Measurements from ENCODE around the gene SEM1. TPM values are rescaled to one million over a fixed set of nuclear protein-coding genes. Genes with fewer than 3 reads are reported as not detected.
"Not testable (repeated sequence)": the region's sequence is repeated elsewhere in the genome, so short reads cannot be mapped to it uniquely, and the experiment has no call there.

SEM1 gene
- total RNA-seq, 1 experiment from 2014 or later = 110 TPM

DNA sequence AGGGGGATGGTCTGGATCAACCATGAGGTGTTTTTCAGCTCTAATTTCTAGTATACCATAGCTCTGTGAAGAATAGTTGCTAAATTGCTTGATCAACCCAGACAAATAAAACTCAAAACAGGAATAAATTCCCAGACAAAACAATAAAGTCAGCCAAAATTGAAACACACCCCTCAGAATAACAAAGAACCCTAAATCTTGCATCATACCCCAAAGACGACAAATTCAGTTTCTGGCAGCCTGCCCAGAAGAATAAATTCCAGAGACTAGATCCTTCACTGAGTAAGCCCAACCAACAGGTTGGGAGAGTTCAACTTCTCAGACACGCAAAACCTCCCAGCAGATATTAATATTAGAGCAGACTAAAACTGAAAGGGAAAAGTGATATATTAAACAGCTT, 11.2 kb upstream of the SEM1 start:
- no peak overlapping the region for H3K27ac ChIP-seq
- DNase-seq (ENCODE audit: low read depth in 1 of 2, low spot score in 2 of 2) = no peak
- no peak overlapping the region for H3K4me3 ChIP-seq
- H3K27me3 ChIP-seq (replicated peaks) = no peaks in the 10 kb centered on the region; the same call in 1 of the 2 replicates
- no peaks in the 10 kb centered on the region for H3K36me3 ChIP-seq
- no peaks in the 10 kb centered on the region for H3K4me1 ChIP-seq (replicated peaks)
- no peaks in the 10 kb centered on the region for H3K9me3 ChIP-seq (replicated peaks)

DNA sequence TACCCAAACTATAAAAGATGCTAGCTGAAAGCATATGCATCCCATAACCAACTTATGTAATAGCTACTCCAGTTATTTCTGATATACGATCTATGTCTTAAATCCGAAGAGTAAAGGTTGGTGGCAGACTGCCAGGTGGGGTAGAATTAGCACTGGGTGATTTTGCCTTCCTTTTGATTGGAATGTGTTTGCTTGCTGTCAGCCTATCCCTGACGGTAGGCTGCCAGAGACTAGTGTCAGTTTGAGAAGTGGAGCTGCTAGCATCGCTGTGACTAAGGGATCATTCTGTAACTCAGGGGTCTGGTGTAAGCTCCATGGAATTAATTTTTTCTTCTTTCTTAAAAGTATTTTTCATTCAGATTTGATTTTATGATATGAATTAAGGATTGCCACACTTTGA, 9.5 kb upstream of the SEM1 start:
- Histone ChIP-seq H3K27ac (no peak overlapping the region), H3K4me1 (replicated peaks) (no peaks in the 10 kb centered on the region), H3K27me3 (replicated peaks) (no peaks in the 10 kb centered on the region; the same call in 1 of the 2 replicates), H3K36me3 (no peaks in the 10 kb centered on the region), H3K9me3 (replicated peaks) (no peaks in the 10 kb centered on the region), H3K4me3 (no peak overlapping the region)
- no peak for DNase-seq (ENCODE audit: low read depth in 1 of 2, low spot score in 2 of 2)

DNA sequence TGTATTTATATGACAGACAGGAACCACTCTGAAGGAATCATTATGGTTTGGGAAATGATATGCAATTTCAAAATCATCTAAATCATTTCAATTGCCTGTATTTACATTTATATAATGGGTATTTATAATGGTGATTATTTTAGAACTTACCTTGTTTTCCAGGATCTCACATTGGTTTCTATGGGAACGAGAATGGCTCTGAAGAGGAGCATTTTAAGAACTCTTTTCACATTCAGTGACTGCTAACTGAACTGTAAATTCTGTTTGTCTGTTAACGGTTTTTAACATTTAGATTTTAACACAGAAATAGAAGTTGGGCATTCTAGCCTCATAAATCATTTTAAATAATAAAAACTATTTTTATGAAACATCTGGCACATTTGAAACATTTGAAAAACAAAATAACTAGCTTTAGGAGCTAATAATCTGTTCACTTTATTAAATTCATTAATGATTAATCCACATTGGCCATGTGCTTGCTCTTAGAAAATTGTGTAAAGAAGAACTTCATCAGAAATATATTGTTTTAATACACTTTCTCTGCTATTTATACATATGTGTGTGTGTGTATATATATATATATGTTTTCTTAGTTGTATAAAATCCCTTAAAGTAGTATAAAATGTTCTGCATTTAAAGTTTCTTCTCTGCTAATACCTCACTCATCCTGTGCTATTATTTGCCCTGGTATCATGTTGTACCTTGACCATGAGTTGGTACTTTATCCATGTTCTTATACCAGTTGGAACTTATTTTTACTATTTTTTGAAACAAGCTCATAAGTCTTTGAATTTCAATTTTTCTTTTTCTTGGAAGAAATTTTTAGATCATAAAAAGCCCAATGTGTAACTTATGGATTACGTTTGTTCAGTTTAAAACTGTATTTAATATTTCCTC, 8.7 kb upstream of the SEM1 start:
- Histone ChIP-seq H3K4me3 (no peak overlapping the region), H3K9me3 (replicated peaks) (no peaks in the 10 kb centered on the region), H3K27me3 (replicated peaks) (no peaks in the 10 kb centered on the region; the same call in 1 of the 2 replicates), H3K4me1 (replicated peaks) (no peaks in the 10 kb centered on the region), H3K27ac (no peak overlapping the region), H3K36me3 (no peaks in the 10 kb centered on the region)
- no peak for DNase-seq (ENCODE audit: low read depth in 1 of 2, low spot score in 2 of 2)

DNA sequence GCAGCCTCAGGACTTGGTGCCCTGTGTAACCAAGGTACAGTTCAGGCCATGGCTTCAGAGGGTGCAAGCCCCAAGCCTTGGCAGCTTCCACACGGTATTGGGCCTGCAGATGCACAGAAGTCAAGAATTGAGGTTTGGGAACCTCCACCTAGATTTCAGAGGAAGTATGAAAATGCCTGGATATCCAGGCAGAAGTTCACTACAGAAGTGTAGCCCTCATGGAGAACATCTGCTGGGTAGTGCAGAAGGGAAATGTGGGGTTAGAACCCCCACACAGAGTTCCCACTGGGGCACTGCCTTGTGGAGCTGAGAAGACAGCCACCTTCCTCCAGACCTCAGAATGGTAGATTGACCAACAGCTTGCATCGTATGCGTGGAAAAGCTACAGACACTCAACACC, 3.4 kb upstream of the SEM1 start:
- H3K9me3 ChIP-seq (replicated peaks) = no peaks in the 10 kb centered on the region
- H3K27ac ChIP-seq = no peak overlapping the region
- H3K36me3 ChIP-seq = 0 out of 2 replicates have a peak, but pooled peaks cover 7% of the 10 kb centered on the region
- H3K27me3 ChIP-seq (replicated peaks) = no peaks in the 10 kb centered on the region; the same call in 1 of the 2 replicates
- H3K4me1 ChIP-seq (replicated peaks) = peaks cover 10% of the 10 kb centered on the region
- no peak for DNase-seq (ENCODE audit: low read depth in 1 of 2, low spot score in 2 of 2)
- H3K4me3 ChIP-seq = no peak overlapping the region

DNA sequence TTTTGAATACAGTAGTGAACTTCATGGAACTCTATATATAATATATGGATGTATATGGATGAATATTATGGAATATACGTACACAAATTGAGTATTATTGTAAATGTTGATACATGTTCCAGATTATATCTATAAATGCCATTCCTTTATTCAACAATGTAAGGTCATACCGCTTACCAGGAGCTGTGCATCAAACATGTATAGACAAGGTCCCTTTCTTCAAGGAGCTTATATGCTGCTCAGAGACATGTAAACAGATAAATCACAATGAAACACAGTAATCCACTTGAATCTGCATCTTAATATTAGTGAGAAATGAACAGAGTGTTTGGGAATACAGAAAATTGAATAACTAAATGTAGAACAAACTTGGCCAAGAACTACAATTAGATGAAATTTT, 898 bp upstream of the SEM1 start:
- Histone ChIP-seq H3K36me3 (peaks cover 25% of the 10 kb centered on the region), H3K4me1 (replicated peaks) (peaks cover 16% of the 10 kb centered on the region), H3K9me3 (replicated peaks) (no peaks in the 10 kb centered on the region), H3K27me3 (replicated peaks) (no peaks in the 10 kb centered on the region), H3K4me3 (no peak overlapping the region), H3K27ac (no peak overlapping the region)
- DNase-seq (ENCODE audit: low read depth in 1 of 2, low spot score in 2 of 2) = no peak

DNA sequence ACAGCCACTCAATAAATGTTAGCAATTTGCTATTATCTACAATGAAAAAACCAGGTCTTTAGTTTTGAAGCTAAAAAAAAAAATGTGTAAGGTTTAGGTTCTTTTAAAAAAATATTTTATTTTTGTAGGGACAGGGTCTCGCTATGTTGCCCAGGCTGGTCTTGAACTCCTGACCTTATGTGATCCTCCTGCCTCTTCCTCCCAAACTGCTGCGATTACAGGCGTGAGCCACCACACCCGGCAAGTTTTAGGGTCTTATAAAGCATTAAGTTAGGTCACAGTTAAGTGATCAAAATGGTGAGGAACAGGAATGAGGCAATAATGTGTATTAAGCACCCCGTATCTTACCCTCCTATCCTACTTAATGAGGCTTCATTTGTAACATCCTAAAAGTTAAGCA, 774 bp downstream of the SEM1 start:
- Histone ChIP-seq H3K27me3 (replicated peaks) (no peaks in the 10 kb centered on the region), H3K36me3 (peaks cover 33% of the 10 kb centered on the region), H3K9me3 (replicated peaks) (no peaks in the 10 kb centered on the region), H3K27ac (peak overlapping the region; percentile 91), H3K4me3 (peak overlapping the region; percentile 67), H3K4me1 (replicated peaks) (peaks cover 16% of the 10 kb centered on the region)
- no peak for DNase-seq (ENCODE audit: low read depth in 1 of 2, low spot score in 2 of 2)

DNA sequence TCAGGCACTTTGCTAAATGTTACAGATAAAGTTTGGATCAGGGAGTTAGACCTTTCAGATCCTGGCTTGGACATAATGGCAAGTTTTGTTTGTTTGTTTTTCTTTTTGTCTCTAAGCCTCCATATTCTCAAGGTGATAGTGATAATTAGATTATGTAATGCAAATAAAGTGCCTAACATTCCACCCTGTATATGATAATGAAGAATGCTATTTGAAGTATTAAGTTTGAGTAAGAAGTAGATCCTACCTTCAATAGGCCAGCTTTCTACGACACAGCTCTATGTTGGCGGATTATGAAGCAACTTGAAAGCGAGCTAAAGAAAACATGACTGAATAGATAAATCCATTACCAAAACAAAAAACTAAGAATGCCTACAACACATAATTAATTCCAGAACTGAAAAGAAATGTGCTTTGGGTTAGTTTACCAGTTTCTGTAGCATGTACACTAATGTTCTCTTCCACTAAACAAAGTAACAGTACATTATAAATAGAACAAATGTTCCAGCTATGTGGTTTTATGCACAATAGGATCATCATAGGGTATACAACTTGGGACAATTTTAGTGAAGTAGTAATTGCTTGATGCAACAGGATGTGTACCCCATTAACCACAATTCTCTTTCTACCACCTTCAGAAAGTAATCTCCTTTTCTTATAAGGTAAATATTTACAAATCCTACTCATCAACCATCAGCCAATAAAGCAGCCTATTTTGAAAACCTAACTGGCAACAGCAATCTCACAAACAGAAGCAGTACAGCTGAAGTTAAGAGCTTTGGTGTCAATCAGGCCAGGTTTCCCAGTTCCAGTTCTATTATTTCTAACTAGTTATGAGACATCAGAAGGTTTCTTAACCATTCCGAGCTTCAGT, 1.5 kb downstream of the SEM1 start:
- H3K27ac ChIP-seq = peak overlapping the region; percentile 91

DNA sequence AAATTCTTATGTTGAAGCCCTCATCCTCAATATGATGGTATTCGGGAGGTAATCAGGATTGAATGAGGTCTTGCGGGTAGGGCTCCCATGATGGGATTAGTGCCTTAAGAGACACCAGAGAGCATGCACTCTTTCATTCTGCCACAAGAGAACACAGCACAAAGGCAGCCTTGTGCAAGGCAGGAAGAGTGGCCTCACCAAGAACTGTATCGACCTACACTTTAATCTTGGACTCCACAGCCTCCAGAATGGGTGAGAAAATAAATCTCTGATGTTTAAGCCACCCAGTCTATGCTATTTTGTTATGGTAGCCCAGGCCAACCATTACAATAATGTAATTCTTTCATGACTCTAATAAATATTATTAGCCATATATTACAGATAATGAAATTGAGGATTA, 8.4 kb downstream of the SEM1 start:
- Histone ChIP-seq H3K36me3 (peaks cover 26% of the 10 kb centered on the region), H3K27ac (no peak overlapping the region), H3K27me3 (replicated peaks) (no peaks in the 10 kb centered on the region), H3K9me3 (replicated peaks) (no peaks in the 10 kb centered on the region), H3K4me3 (no peak overlapping the region), H3K4me1 (replicated peaks) (no peaks in the 10 kb centered on the region)
- DNase-seq (ENCODE audit: low read depth in 1 of 2, low spot score in 2 of 2) = no peak

More for the DNA sequence above, 1.5 kb downstream of the SEM1 start:
- peaks cover 16% of the 10 kb centered on the region for H3K4me1 ChIP-seq (replicated peaks)
- peaks cover 33% of the 10 kb centered on the region for H3K36me3 ChIP-seq
- peak overlapping the region; percentile 67 for H3K4me3 ChIP-seq
- H3K9me3 ChIP-seq (replicated peaks) = no peaks in the 10 kb centered on the region
- H3K27me3 ChIP-seq (replicated peaks) = no peaks in the 10 kb centered on the region
- DNase-seq (ENCODE audit: low read depth in 1 of 2, low spot score in 2 of 2) = peak in 1 of 2 experiments; percentile 55

DNA sequence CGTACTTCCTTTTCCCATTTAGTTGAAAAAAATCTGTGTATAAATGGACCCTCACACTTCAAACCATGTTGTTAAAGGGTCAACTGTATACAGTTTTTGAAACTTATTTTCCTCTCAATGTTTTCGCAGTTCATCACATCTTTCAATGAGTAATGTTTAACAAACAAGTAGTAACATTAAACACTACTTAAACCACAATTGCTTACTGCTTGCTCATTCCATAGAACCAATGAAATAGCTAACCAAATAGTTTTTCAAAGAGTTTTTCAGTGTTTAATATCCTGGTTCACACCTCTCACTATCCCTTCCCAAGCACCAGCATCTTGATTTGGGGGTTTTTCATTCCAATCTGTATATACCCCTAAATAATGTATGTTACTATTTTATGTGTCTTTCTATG, 9.1 kb downstream of the SEM1 start:
- no peaks in the 10 kb centered on the region for H3K9me3 ChIP-seq (replicated peaks)
- H3K4me3 ChIP-seq = no peak overlapping the region
- H3K27ac ChIP-seq = no peak overlapping the region
- H3K27me3 ChIP-seq (replicated peaks) = no peaks in the 10 kb centered on the region
- no peaks in the 10 kb centered on the region for H3K4me1 ChIP-seq (replicated peaks)
- no peak for DNase-seq (ENCODE audit: low read depth in 1 of 2, low spot score in 2 of 2)
- peaks cover 23% of the 10 kb centered on the region for H3K36me3 ChIP-seq

DNA sequence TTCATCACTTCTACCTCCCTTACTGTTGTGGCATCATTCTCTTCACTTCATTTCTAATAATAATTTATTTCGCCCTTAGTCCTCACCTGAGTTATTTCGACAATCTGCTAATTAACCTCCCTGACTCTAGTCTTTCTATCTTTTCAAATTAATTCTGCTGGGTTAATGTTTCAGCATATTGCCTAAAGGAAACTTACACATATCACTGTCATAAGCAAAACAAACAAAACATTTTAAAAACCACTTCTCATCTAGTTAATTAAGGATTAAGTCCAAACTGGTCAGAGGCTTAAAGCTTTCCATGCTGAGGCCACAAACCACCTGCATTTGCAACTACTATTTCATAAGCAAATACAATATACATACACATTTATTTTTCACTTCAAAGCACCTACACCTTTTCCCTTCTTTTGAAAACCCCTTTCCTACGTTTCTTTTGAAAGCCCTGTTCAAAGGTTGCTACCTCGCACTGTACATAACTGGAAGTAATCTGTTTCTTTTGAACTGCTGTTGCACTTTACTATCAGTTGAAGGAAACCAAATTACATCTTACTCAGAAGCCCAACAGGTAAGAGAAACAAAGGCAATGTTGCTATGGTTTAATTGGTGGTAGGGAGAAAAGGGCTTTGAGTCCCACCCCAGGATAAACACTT, 10.3 kb downstream of the SEM1 start:
- no peaks in the 10 kb centered on the region for H3K9me3 ChIP-seq (replicated peaks)
- no peaks in the 10 kb centered on the region for H3K4me1 ChIP-seq (replicated peaks)
- no peak overlapping the region for H3K4me3 ChIP-seq
- DNase-seq (ENCODE audit: low read depth in 1 of 2, low spot score in 2 of 2) = no peak
- H3K27ac ChIP-seq = no peak overlapping the region
- H3K27me3 ChIP-seq (replicated peaks) = no peaks in the 10 kb centered on the region
- H3K36me3 ChIP-seq = peaks cover 20% of the 10 kb centered on the region

DNA sequence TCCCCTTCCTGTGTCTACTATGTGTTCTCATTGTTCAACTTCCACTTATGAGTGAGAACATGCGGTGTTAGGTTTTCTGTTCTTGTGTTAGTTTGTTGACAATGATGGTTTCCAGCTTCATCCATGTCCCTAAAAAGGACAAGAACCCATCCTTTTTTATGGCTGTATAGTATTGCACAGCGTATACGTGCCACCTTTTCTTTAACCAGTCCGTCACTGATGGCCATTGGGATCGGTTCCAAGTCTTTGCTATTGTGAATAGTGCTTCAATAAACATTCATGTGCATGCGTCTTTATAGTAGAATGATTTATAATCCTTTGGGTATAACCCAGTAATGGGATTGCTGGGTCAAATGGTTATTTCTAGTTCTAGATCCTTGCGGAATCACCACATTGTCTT, 11.2 kb downstream of the SEM1 start:
- H3K4me1 ChIP-seq (replicated peaks); H3K4me3 ChIP-seq; H3K27ac ChIP-seq: not testable (repeated sequence)

DNA sequence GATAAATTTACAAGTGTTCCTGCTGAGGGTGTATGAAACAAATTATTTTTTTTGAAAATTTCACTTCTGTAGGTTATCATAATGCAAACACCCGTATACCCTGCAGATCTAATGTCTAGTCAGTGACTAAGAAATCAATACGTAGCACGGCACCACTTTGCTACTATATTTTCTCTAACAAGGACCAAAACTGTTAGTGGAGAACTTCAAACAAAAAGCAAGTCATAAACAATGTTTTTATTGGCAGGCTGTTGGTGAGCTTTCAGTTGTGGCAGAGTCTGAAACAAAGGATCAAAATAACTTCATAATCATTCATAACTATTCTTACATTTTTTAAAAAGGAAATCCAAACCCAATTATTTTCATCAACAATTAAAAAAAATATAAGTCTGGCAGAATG, 11.8 kb downstream of the SEM1 start:
- peaks cover 21% of the 10 kb centered on the region for H3K36me3 ChIP-seq
- no peaks in the 10 kb centered on the region for H3K9me3 ChIP-seq (replicated peaks)
- H3K4me1 ChIP-seq (replicated peaks) = no peaks in the 10 kb centered on the region
- no peaks in the 10 kb centered on the region for H3K27me3 ChIP-seq (replicated peaks)
- no peak for DNase-seq (ENCODE audit: low read depth in 1 of 2, low spot score in 2 of 2)
- no peak overlapping the region for H3K4me3 ChIP-seq
- H3K27ac ChIP-seq = no peak overlapping the region

More for the DNA sequence above, 11.2 kb downstream of the SEM1 start:
- not testable (repeated sequence) for H3K9me3 ChIP-seq (replicated peaks); DNase-seq (ENCODE audit: low read depth in 1 of 2, low spot score in 2 of 2); H3K27me3 ChIP-seq (replicated peaks)
- H3K36me3 ChIP-seq = peaks cover 25% of the 10 kb centered on the region

DNA sequence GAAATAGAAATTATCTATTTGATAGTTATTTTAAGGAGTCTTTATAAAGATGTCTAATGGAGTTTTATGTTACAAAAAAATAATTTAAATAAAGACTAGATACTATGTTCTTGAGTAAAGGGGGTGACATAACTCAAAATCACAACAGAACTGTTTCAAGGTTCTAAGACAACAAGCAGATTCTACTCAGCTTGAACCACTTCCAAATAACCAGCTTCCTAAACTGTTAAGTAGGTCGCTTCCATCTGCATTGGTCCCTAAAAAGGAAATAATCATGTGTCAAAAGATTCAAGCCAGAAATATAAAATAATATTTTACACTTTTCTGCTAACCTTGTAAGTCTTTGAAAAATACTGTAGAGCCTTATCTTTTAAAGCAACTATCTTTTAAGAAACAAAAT, 14.1 kb downstream of the SEM1 start:
- peaks cover 26% of the 10 kb centered on the region for H3K36me3 ChIP-seq
- no peaks in the 10 kb centered on the region for H3K27me3 ChIP-seq (replicated peaks)
- no peak overlapping the region for H3K27ac ChIP-seq
- H3K4me1 ChIP-seq (replicated peaks) = no peaks in the 10 kb centered on the region
- no peaks in the 10 kb centered on the region for H3K9me3 ChIP-seq (replicated peaks)
- H3K4me3 ChIP-seq = no peak overlapping the region
- DNase-seq (ENCODE audit: low read depth in 1 of 2, low spot score in 2 of 2) = no peak

Data from SJSA1 (cell line).